Activated CD4-positive, CD25-positive, alpha-beta regulatory T cell (primary cell): ENCODE data around the gene MRPL14.

Experiments
- DNase-seq, 4 experiments: peaks; one replicate each; lab custom pipeline; 2025; lab: John Stamatoyannopoulos, UW

Gene MRPL14

GRCh38 chr6:44064948-44065272 lies 62.3 kb downstream of the MRPL14 start:
- DNase-seq: no peak

- no peak for DNase-seq
These were observed 62.9 kb downstream of the MRPL14 start for GRCh38 chr6:44064089-44064947.

- no peak for DNase-seq
These were observed 63.6 kb downstream of the MRPL14 start for GRCh38 chr6:44063561-44064059.
